ENCODE results near the gene NOG.

Gene NOG

DNA sequence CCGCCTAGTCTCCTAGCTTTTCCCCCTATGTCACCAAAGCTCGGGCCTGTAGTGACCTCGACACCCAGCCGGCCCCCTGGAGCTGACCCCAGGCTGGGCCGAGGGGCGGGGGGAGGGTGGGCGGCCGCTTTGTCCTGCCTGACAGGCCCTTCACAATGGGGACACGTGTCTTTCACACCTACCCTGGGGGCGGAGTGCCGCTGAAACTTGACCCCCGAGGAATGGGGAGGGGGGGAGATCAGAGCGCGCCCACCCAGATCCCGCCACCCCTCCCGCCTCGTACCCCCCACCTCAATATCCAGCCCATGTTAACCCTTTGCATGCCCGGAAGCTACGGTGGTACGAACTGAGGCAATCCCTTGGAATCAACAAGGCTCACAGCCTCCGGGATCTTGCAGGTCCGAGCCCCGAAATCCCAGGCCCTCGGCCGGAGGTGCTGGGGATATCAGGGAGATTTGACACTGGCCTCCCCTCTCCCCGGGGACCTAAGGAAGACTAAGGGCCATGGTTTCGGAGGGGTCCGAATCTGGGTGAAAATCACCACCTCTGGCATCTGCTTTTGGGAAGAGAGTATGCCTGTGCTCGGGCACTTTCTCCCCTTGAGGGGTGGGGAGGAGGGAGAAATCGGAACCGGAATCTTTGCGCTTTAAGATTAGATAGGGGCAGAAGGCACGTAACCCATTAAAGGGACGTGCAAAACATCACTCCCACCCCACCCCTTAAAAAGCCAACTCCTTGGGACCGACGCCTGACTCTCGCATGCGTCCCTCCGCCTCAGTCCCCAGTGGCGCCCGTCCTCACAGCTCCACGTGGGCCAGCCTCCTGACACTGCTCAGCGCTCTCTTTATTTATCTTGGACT lies 2.6 kb downstream of the NOG start:
- in situ Hi-C loops (cut with MboI; ENCODE audit: low sequenced_read_pairs) = loop anchor here (25.0 kb wide), 1 partner anchor 341 kb away; no protein-coding TSS in a partner anchor

- in situ Hi-C loops (cut with MboI; ENCODE audit: low sequenced_read_pairs) = loop anchor here (25.0 kb wide), 1 partner anchor 340 kb away; no protein-coding TSS in a partner anchor
Measured at GRCh38 chr17:56596691-56597494, 3.4 kb downstream of the NOG start.

DNA sequence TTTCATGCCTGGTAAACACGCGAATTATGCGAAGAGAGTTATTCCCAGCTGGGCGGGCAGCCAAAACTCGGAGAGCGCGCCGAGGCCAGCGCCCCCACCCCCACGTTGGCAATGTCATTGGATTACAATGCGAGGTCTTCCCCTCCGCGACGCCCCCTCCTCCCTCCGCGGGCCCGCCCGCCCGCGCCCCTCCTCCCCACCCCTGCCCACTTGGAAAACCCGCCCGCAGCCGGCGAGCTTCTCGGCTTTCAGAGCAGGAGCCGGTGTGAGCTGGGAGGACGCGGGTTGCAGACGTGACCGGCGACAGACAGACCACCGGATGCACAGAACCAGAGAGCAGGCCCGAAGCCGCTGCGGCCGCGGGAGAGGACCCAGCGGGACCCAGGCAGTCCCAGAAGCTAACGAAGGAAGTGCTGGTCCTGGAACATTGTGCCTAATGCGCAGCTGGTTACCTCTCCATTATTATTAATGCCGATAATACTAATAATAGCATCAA lies 4.0 kb downstream of the NOG start:
- in situ Hi-C loops (cut with MboI; ENCODE audit: low sequenced_read_pairs) = loop anchor here (25.0 kb wide), 1 partner anchor 340 kb away; no protein-coding TSS in a partner anchor

GRCh38 chr17:56598466-56598865 lies 5.0 kb downstream of the NOG start:
- in situ Hi-C loops (cut with MboI; ENCODE audit: low sequenced_read_pairs) = loop anchor here (25.0 kb wide), 1 partner anchor 339 kb away; no protein-coding TSS in a partner anchor

DNA sequence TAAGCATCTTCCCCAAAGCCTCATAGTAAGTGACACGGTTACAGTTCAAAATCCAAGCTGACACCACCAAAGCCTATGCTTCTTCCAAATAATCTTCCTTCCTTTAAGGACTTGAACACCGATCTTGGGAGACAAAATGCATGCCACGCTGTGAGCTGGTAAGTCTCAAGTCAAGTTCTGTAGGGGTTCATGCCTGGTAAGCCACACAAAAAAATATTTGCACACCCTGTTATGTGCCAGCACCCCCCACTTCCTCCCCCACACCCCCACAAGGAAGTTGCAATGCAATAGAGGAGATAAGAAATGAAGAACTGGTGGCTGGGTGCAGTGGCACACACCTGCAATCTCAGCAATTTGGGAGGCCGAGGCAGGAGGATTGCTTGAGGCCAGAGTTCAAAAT lies 5.6 kb downstream of the NOG start:
- in situ Hi-C loops (cut with MboI; ENCODE audit: low sequenced_read_pairs) = loop anchor here (25.0 kb wide), 1 partner anchor 338 kb away; no protein-coding TSS in a partner anchor

- in situ Hi-C loops (cut with MboI; ENCODE audit: low sequenced_read_pairs) = loop anchor here (25.0 kb wide), 1 partner anchor 338 kb away; no protein-coding TSS in a partner anchor
Measured at GRCh38 chr17:56599566-56599965, 6.1 kb downstream of the NOG start.

GRCh38 chr17:56600256-56600655 lies 6.8 kb downstream of the NOG start:
- in situ Hi-C loops (cut with MboI; ENCODE audit: low sequenced_read_pairs) = no loop called here

DNA sequence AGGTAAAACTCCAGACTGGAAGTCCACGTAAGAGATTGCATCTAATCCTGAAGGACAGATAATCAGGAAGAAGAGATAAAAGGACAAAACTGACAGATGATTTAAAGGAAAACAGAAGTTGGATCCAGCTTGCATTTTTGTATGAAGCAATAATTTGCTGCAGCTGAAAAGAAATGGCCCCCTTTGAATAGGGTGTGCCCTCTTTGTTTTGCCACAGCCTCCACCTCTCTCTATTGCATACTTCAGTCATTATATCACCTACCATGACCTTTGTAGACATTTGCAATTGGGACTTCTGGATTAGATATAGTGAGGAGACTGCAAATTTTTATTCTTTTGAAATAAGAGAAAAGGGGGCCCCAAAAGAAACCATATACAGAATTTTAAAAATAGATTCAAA lies 8.1 kb downstream of the NOG start:
- in situ Hi-C loops (cut with MboI; ENCODE audit: low sequenced_read_pairs) = no loop called here

- in situ Hi-C loops (cut with MboI; ENCODE audit: low sequenced_read_pairs) = no loop called here
Measured at GRCh38 chr17:56602292-56603130, 9.0 kb downstream of the NOG start.

GRCh38 chr17:56603486-56604238 lies 10.2 kb downstream of the NOG start:
- in situ Hi-C loops (cut with MboI; ENCODE audit: low sequenced_read_pairs) = no loop called here

- in situ Hi-C loops (cut with MboI; ENCODE audit: low sequenced_read_pairs) = no loop called here
Measured at GRCh38 chr17:56604691-56605290, 11.3 kb downstream of the NOG start.

DNA sequence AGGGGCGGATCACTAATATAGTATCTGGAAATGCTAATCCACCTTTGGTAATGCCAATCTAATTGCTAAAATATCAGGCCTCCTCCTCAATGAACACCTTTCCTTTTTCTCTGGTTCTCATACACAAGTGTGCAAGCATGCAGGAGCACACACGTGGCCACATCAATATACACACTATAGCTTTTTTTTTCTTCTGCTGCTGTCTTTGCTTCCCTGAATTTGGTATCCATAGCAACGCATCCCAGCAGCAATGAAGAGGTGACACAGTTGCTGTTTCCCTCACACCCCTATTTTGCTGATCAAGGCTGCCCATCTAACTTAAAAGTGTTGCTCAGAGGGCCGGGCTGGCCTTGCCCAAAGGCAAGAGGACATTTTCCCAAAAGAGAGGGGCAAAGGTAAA lies 15.4 kb downstream of the NOG start:
- in situ Hi-C loops (cut with MboI; ENCODE audit: low sequenced_read_pairs) = no loop called here

DNA sequence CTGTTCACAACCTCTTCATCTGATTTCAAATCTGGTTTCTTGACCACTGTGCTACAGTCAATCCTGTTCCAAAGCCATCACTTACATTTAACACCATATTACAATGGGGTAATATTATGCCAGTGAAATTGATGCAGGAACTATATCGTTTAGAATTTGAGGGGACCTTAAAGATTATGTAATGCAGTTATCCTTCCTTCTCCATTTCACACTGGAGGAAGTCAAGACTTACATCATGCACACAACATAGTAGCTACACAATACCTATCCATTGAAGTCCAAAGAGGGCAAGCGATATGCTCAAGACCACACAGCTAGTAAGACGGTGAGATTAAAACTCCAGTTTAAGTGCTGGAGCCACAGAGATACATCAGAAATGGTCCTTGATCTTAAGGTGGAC lies 16.8 kb downstream of the NOG start:
- in situ Hi-C loops (cut with MboI; ENCODE audit: low sequenced_read_pairs) = no loop called here

DNA sequence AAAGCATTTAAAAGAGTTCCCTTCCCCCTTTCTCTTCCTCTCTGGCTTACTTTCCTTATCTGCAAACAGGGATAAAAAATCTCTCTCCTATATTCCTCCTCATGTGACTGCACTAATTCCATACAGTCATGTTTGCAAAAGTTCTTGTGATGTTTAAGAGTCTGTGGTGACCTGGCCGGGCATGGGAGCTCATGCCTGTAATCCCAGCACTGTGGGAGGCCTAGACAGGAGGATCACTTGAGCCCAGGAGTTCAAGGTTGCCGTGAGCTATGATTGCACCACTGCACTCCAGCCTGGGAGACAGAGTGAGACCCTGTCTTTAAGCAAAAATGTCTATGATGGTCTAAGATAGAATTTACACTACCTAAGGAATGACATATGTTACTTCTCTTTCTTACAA lies 19.6 kb downstream of the NOG start:
- in situ Hi-C loops (cut with MboI; ENCODE audit: low sequenced_read_pairs) = no loop called here

DNA sequence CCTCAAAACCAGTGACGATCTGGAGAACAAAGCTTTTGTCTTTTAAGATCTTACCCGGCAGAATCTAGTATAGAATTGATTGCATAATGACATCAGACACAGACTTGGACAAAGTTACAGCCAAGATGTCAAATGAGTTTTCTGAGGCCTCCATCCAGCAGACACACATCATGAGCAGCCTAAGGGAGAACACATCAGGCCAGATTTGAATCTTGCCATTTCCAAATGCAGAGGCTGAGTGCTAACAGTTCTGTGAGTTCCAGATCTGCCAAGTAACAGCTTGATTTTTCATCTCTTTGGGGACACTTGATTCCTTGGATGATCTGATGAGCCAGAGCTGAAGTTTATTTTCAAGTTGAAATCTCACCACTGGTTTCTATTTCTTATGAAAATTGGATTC lies 21.0 kb downstream of the NOG start:
- in situ Hi-C loops (cut with MboI; ENCODE audit: low sequenced_read_pairs) = no loop called here

DNA sequence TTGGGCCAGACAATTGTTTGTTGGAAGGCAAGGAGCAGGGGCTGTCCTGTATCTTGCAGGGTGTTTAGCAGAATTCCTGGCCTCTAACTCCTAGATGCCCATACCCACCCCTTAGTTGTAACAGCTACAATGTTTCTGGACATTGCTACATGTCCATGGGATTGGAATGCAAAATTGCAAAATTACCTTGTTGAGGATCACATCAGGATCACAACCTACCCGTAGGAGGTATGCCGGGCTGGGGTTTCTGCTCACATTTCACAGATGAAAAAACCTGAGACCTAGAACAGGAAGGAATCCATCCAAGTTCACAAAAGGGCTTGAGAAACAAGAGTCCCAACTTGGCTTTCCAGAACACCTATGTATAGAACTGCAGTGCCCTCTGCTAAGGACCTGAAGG lies 22.7 kb downstream of the NOG start:
- in situ Hi-C loops (cut with MboI; ENCODE audit: low sequenced_read_pairs) = no loop called here

- in situ Hi-C loops (cut with MboI; ENCODE audit: low sequenced_read_pairs) = no loop called here
Measured at GRCh38 chr17:56623383-56623782, 29.9 kb downstream of the NOG start.

DNA sequence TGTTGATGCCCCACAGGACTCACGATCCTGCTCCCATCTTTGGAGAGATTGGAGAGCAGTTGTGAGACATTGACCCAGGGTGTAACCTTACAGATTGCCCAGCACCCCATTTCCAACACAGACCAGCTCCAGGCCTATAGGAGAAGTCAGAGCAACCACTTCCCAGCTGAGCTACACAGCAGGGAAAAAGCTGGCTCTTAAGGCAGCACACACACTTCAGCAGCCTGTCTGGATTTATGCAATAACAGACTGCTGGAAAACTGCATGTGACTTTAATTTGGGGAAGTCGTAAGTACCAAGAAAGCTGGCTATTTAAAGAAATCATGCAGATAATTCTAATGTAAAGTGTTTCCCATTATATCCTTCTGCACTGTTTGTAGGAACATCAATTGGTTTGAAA lies 30.8 kb downstream of the NOG start:
- in situ Hi-C loops (cut with MboI; ENCODE audit: low sequenced_read_pairs) = no loop called here

DNA sequence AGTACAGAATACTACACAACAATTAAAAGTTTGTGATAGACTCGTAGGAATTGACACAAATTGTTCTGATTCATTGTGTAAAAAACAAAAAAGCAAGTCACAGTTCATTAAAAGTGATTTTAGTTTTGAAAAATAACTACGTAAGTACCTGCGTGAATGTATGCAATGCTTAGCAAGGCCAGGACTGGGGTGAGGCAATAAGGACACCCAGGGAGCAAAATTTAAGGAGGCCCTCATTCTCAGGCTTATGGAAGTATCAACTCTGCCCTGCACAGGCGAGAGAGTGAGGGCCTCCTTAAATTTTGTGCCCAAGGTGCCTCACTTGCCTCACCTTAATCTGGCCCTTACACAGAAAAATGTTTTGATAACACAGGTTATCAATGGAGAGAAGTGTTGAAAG lies 31.4 kb downstream of the NOG start:
- in situ Hi-C loops (cut with MboI; ENCODE audit: low sequenced_read_pairs) = no loop called here

Measured in HL-60/S4 treated with retinoic acid at 250 ng/mL for 4 days and 3 days (cell line).